K562 (cell line): Measurements from ENCODE around the gene OLFML2A. TPM values are rescaled to one million over a fixed set of nuclear protein-coding genes. Genes with fewer than 3 reads are reported as not detected.
A peak's percentile ranks its signal among the peaks of the same experiment; 100 is the strongest.

Experiments
- BRD9 ChIP-seq: fragments of 450-650 bp; IDR thresholded peaks from 2 replicates; pipeline ENCODE4 v1.6.1; 2018; ENCODE audit warnings: low read depth; ENCODE audit not compliant: partially characterized antibody
- PCBP1 ChIP-seq: fragments of 200-400 bp; formaldehyde crosslinking; IDR thresholded peaks from 2 replicates; pipeline ENCODE4 v1.6.1; 2018; ENCODE audit warnings: mild to moderate bottlenecking, low read depth, low read length; ENCODE audit not compliant: poor library complexity, severe bottlenecking
- TEAD4 ChIP-seq, 2 experiments: sonication (generic) in 1 of 2; formaldehyde crosslinking in 1 of 2; IDR thresholded peaks; 2 replicates each; pipeline versions ENCODE4 v1.6.1 to v1.8.0; 2012 to 2022; ENCODE audit warnings: borderline replicate concordance in 1 of 2, inconsistent platforms in 1 of 2, low read length in 1 of 2, mild to moderate bottlenecking in 1 of 2, missing genetic modification reagents in 1 of 2
- ZNF354B ChIP-seq: fragments of 250-450 bp; sonication (Bioruptor Pico); IDR thresholded peaks from 2 replicates; pipeline ENCODE4 v1.4.0; 2020
- polyA plus RNA-seq, 8 experiments: library from polyadenylated mRNA; depleted of rRNA in 4 of 8; stranded (reverse) in 5 of 8; unstranded in 3 of 8; fragments of >200 nt; fragmentation: Nextera tagmentation in 2 of 8; fragmentation: Illumina TruSeq in 1 of 8; extraction: Ambion mirVana in 2 of 8; extraction: Trizol in 1 of 8; gene quantifications; 2 replicates each; pipeline versions ENCODE4 v1.2.1 to v1.2.3, GENCODE V29; 2011 to 2014; ENCODE audit warnings: inconsistent platforms in 1 of 8, missing spikeins in 1 of 8
- total RNA-seq, 7 experiments: library from RNA; depleted of rRNA in 6 of 7; stranded (reverse); fragments of >200 nt in 6 of 7; fragmentation: Illumina TruSeq in 2 of 7; extraction: Trizol in 2 of 7; gene quantifications; 2 replicates each; pipeline versions ENCODE4 v1.2.1 to v1.2.3, GENCODE V29; 2011 to 2021; ENCODE audit warnings: low replicate concordance in 1 of 7
- TF ChIP-seq, protein P1 (sequence below): sonication (generic); IDR thresholded peaks from 2 replicates; pipeline ENCODE4 v1.6.1; 2016
- TF ChIP-seq, protein P2 (sequence below), 2 experiments: fragments of 450-650 bp; IDR thresholded peaks; 2 replicates each; pipeline ENCODE4 v1.6.1; 2016; ENCODE audit warnings: mild to moderate bottlenecking in 2 of 2, borderline replicate concordance in 1 of 2, low read depth in 1 of 2, moderate library complexity in 1 of 2
- TF ChIP-seq, protein P3 (sequence below): fragments of 450-650 bp; IDR thresholded peaks from 2 replicates; pipeline ENCODE4 v1.6.1; 2016; ENCODE audit warnings: missing biosample characterization, missing genetic modification characterization
- TF ChIP-seq, protein P4 (sequence below): sonication (generic); formaldehyde crosslinking; IDR thresholded peaks from 2 replicates; pipeline ENCODE4 v1.8.0; 2022; ENCODE audit warnings: missing genetic modification reagents, mild to moderate bottlenecking, moderate library complexity, borderline replicate concordance
- TF ChIP-seq, protein P5 (sequence below): fragments of 450-650 bp; formaldehyde crosslinking; IDR thresholded peaks from 2 replicates; pipeline ENCODE4 v1.4.0; 2022; ENCODE audit warnings: missing genetic modification characterization

The OLFML2A gene
- total and polyA plus RNA-seq, 9 of the 15 experiments (the other 6 are each of a cell fraction or from before 2014, with no cell fraction given), result 0.16 TPM; not detected in 8

DNA sequence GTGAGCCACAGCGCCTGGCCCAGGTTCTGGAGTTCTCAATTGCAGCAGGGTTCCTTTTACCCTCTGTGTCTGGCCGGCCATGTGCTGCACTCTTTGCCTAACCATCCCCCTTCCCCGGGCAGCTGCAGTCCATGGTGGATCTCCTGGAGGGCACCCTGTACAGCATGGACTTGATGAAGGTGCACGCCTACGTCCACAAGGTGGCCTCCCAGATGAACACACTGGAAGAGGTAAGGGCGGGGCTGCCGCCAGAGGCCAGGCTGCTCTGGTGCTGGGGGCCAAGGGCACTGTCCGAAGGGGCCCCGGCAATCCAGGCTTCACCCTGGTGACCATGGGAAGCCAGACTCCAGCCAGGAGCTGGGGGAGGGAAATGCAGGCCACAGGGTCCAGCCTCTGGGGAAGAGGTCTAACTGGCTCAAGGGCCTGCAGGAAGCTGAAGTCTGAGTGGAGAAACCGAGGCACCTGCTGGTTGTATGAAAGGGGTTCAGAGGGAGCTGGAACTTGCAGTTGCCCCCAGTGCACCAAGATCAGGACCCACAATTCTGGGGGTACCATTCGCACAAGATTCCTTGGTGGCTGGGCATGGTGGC, 18.1 kb downstream of the OLFML2A start (continued):
- TF ChIP-seq, protein P1, sequence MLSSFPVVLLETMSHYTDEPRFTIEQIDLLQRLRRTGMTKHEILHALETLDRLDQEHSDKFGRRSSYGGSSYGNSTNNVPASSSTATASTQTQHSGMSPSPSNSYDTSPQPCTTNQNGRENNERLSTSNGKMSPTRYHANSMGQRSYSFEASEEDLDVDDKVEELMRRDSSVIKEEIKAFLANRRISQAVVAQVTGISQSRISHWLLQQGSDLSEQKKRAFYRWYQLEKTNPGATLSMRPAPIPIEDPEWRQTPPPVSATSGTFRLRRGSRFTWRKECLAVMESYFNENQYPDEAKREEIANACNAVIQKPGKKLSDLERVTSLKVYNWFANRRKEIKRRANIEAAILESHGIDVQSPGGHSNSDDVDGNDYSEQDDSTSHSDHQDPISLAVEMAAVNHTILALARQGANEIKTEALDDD, result no peak
- no peak for TF ChIP-seq PCBP1
- no peak for TF ChIP-seq BRD9
- TF ChIP-seq, protein P2, sequence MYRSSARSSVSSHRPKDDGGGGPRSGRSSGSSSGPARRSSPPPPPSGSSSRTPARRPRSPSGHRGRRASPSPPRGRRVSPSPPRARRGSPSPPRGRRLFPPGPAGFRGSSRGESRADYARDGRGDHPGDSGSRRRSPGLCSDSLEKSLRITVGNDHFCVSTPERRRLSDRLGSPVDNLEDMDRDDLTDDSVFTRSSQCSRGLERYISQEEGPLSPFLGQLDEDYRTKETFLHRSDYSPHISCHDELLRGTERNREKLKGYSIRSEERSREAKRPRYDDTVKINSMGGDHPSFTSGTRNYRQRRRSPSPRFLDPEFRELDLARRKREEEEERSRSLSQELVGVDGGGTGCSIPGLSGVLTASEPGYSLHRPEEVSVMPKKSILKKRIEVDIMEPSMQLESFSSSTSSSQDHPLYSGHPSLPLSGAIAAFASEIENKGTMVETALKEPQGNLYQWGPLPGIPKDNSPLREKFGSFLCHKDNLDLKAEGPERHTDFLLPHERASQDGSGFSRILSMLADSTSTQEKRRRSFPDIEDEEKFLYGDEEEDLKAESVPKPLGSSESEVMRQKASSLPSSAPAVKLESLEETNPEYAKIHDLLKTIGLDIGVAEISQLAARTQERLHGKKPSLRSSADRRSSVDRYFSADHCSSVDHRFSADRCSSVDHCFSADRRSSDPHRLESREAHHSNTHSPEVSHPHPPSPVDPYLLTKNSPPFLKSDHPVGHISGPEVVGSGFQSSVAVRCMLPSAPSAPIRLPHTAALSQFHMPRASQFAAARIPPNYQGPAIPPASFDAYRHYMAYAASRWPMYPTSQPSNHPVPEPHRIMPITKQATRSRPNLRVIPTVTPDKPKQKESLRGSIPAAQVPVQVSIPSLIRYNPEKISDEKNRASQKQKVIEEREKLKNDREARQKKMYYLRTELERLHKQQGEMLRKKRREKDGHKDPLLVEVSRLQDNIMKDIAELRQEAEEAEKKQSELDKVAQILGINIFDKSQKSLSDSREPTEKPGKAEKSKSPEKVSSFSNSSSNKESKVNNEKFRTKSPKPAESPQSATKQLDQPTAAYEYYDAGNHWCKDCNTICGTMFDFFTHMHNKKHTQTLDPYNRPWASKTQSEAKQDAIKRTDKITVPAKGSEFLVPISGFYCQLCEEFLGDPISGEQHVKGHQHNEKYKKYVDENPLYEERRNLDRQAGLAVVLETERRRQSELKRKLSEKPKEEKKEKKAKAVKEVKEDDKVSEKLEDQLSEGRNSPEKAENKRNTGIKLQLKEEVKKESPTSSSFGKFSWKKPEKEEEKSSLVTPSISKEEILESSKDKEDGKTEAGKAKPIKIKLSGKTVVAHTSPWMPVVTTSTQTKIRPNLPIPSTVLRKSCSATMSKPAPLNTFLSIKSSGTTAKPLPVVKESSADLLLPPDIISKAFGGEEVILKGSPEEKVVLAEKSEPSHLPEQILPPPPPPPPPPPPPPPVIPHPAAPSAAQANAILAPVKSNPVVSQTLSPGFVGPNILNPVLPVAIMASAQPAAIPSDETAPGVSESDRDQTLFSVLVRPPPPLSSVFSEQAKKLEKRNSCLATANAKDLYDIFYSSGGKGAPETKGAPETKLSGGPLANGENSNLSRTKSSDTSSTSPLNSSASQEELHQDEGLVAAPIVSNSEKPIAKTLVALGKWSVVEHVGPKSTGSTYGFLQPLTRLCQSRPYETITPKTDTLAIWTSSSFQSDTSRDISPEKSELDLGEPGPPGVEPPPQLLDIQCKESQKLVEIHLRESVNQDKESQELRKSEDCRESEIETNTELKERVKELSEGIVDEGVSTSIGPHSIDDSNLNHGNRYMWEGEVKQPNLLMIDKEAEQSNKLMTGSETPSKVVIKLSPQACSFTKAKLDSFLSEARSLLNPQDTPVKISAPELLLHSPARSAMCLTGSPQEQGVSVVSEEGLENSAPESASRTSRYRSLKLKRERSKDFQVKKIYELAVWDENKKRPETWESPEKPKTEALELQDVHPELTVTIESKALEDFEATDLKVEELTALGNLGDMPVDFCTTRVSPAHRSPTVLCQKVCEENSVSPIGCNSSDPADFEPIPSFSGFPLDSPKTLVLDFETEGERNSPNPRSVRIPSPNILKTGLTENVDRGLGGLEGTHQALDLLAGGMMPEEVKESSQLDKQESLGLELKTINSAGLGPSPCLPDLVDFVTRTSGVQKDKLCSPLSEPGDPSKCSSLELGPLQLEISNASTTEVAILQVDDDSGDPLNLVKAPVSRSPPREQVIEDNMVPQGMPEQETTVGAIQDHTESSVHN (IDR thresholded peaks at IDR 0.05; ENCODE audit: borderline replicate concordance in 1 of 2, low read depth in 1 of 2), result no peak
- TF ChIP-seq ZNF354B (CRISPR knock-in tag), result no peak
- TF ChIP-seq, protein P3, sequence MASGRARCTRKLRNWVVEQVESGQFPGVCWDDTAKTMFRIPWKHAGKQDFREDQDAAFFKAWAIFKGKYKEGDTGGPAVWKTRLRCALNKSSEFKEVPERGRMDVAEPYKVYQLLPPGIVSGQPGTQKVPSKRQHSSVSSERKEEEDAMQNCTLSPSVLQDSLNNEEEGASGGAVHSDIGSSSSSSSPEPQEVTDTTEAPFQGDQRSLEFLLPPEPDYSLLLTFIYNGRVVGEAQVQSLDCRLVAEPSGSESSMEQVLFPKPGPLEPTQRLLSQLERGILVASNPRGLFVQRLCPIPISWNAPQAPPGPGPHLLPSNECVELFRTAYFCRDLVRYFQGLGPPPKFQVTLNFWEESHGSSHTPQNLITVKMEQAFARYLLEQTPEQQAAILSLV (tag), result no peak
- TF ChIP-seq, protein P4, sequence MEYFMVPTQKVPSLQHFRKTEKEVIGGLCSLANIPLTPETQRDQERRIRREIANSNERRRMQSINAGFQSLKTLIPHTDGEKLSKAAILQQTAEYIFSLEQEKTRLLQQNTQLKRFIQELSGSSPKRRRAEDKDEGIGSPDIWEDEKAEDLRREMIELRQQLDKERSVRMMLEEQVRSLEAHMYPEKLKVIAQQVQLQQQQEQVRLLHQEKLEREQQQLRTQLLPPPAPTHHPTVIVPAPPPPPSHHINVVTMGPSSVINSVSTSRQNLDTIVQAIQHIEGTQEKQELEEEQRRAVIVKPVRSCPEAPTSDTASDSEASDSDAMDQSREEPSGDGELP (CRISPR knock-in tag), result peak; percentile 29; the same call in 1 of the 2 replicates
- TF ChIP-seq, protein P5, sequence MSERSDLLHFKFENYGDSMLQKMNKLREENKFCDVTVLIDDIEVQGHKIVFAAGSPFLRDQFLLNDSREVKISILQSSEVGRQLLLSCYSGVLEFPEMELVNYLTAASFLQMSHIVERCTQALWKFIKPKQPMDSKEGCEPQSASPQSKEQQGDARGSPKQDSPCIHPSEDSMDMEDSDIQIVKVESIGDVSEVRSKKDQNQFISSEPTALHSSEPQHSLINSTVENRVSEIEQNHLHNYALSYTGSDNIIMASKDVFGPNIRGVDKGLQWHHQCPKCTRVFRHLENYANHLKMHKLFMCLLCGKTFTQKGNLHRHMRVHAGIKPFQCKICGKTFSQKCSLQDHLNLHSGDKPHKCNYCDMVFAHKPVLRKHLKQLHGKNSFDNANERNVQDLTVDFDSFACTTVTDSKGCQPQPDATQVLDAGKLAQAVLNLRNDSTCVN (CRISPR knock-in tag), result no peak
- TF ChIP-seq TEAD4 (IDR thresholded peaks at IDR 0.05; ENCODE audit: low read length), result no peak
- TF ChIP-seq TEAD4 (CRISPR knock-in tag; IDR thresholded peaks at IDR 0.05; ENCODE audit: borderline replicate concordance), result no peak
